ENCODE measurements around the gene SLC35F3. TPM values are rescaled to one million over a fixed set of nuclear protein-coding genes. Genes with fewer than 3 reads are reported as not detected.

SLC35F3 gene
- total RNA-seq, 1 experiment from 2014 or later = 3.3 TPM

- Mint-ChIP-seq H3K4me1 (ENCODE audit: insufficient read depth, unreplicated experiment) (no peaks in the 10 kb centered on the region), H3K4me3 (ENCODE audit: unreplicated experiment) (no peak overlapping the region), H3K36me3 (ENCODE audit: insufficient read depth, unreplicated experiment) (no peaks in the 10 kb centered on the region), H3K27ac (ENCODE audit: low read depth, unreplicated experiment) (no peak overlapping the region), H3K9me3 (ENCODE audit: unreplicated experiment) (peaks cover 10% of the 10 kb centered on the region), H3K27me3 (ENCODE audit: insufficient read depth, unreplicated experiment) (no peaks in the 10 kb centered on the region)
- DNase-seq (ENCODE audit: unreplicated experiment) = no peak
- ChIA-PET CTCF (interaction anchor here (0.6 to 1.5 kb wide), 4 partner anchors 16 to 606 kb away, joined by 3 to 5 read pairs (median 3); no protein-coding TSS in a partner anchor), POLR2A (no interaction called here)
- TF ChIP-seq CTCF (IDR thresholded peaks at IDR 0.05; ENCODE audit: unreplicated experiment) = no peak
- intact Hi-C loops (cut with micrococcal nuclease) = no loop called here
- BruUV-seq (replicated peaks) = no TSS peak
Measured at GRCh38 chr1:234047123-234047522, 142.6 kb downstream of the SLC35F3 start.

GRCh38 chr1:234062166-234062565, 157.7 kb downstream of the SLC35F3 start:
- peaks cover 21% of the 10 kb centered on the region for H3K9me3 Mint-ChIP-seq (ENCODE audit: unreplicated experiment)
- H3K4me3 Mint-ChIP-seq (ENCODE audit: unreplicated experiment) = no peak overlapping the region
- no peak for TF ChIP-seq CTCF (IDR thresholded peaks at IDR 0.05; ENCODE audit: unreplicated experiment)
- H3K27ac Mint-ChIP-seq (ENCODE audit: low read depth, unreplicated experiment) = peak overlapping the region; percentile 55
- POLR2A ChIA-PET = interaction anchor here (0.6 to 1.1 kb wide), 6 partner anchors 48 to 1636 kb away, joined by 3 to 5 read pairs (median 3); no protein-coding TSS in a partner anchor
- no peaks in the 10 kb centered on the region for H3K36me3 Mint-ChIP-seq (ENCODE audit: insufficient read depth, unreplicated experiment)
- CTCF ChIA-PET = interaction anchor here (0.6 to 6.1 kb wide), 8 partner anchors 12 to 668 kb away, joined by 3 to 60 read pairs (median 3); no protein-coding TSS in a partner anchor
- DNase-seq (ENCODE audit: unreplicated experiment) = peak; percentile 42
- BruUV-seq (replicated peaks) = no TSS peak
- no peaks in the 10 kb centered on the region for H3K27me3 Mint-ChIP-seq (ENCODE audit: insufficient read depth, unreplicated experiment)
- peaks cover 5% of the 10 kb centered on the region for H3K4me1 Mint-ChIP-seq (ENCODE audit: insufficient read depth, unreplicated experiment)
- intact Hi-C loops (cut with micrococcal nuclease) = no loop called here

GRCh38 chr1:234065794-234066447, 161.4 kb downstream of the SLC35F3 start:
- H3K27me3 Mint-ChIP-seq (ENCODE audit: insufficient read depth, unreplicated experiment) = no peaks in the 10 kb centered on the region
- no TSS peak for BruUV-seq (replicated peaks)
- H3K4me1 Mint-ChIP-seq (ENCODE audit: insufficient read depth, unreplicated experiment) = peaks cover 5% of the 10 kb centered on the region
- peak; percentile 89 for DNase-seq (ENCODE audit: unreplicated experiment)
- ChIA-PET CTCF (interaction anchor here (0.5 to 5.7 kb wide), 57 partner anchors 8 to 761 kb away, joined by 3 to 157 read pairs (median 4); partner anchors contain the start of gene SLC35F3), POLR2A (interaction anchor here (0.6 to 1.3 kb wide), 3 partner anchors 166 to 973 kb away, joined by 3 to 4 read pairs (median 3); no protein-coding TSS in a partner anchor)
- no peak overlapping the region for H3K27ac Mint-ChIP-seq (ENCODE audit: low read depth, unreplicated experiment)
- no peaks in the 10 kb centered on the region for H3K36me3 Mint-ChIP-seq (ENCODE audit: insufficient read depth, unreplicated experiment)
- H3K4me3 Mint-ChIP-seq (ENCODE audit: unreplicated experiment) = no peak overlapping the region
- intact Hi-C loops (cut with micrococcal nuclease) = loop anchor here (1.0 kb wide), 6 partner anchors 162 to 762 kb away; partner anchors contain the start of gene SLC35F3
- peak; percentile 98 for TF ChIP-seq CTCF (IDR thresholded peaks at IDR 0.05; ENCODE audit: unreplicated experiment)
- H3K9me3 Mint-ChIP-seq (ENCODE audit: unreplicated experiment) = peaks cover 14% of the 10 kb centered on the region

GRCh38 chr1:234067581-234068337, 163.3 kb downstream of the SLC35F3 start:
- intact Hi-C loops (cut with micrococcal nuclease) = no loop called here
- Mint-ChIP-seq H3K4me1 (ENCODE audit: insufficient read depth, unreplicated experiment) (no peaks in the 10 kb centered on the region), H3K4me3 (ENCODE audit: unreplicated experiment) (no peak overlapping the region), H3K36me3 (ENCODE audit: insufficient read depth, unreplicated experiment) (no peaks in the 10 kb centered on the region), H3K27ac (ENCODE audit: low read depth, unreplicated experiment) (no peak overlapping the region), H3K9me3 (ENCODE audit: unreplicated experiment) (no peaks in the 10 kb centered on the region), H3K27me3 (ENCODE audit: insufficient read depth, unreplicated experiment) (no peaks in the 10 kb centered on the region)
- TF ChIP-seq CTCF (IDR thresholded peaks at IDR 0.05; ENCODE audit: unreplicated experiment) = no peak
- POLR2A ChIA-PET = interaction anchor here (0.7 to 1.3 kb wide), 2 partner anchors 627 to 681 kb away, joined by 3 read pairs; no protein-coding TSS in a partner anchor
- CTCF ChIA-PET = interaction anchor here (0.6 to 5.7 kb wide), 41 partner anchors 8 to 774 kb away, joined by 3 to 157 read pairs (median 3); partner anchors contain the start of gene SLC35F3
- BruUV-seq (replicated peaks) = no TSS peak
- DNase-seq (ENCODE audit: unreplicated experiment) = no peak
